D721Med (cell line): Measurements from ENCODE around the gene PTGER3.

Experiments
- DNase-seq: peaks from one replicate; pipeline ENCODE4 v3.0.0; 2011; ENCODE audit warnings: low spot score; ENCODE audit not compliant: insufficient read length
- FAIRE-seq: peaks from 2 replicates; lab custom pipeline; 2011; peaks lifted over from hg19 to GRCh38; lab: Jason Lieb, UNC
- CTCF ChIP-seq: IDR thresholded peaks from 2 replicates; pipeline ENCODE4 v1.5.1; 2012; ENCODE audit warnings: mild to moderate bottlenecking, control low read depth; ENCODE audit not compliant: insufficient read depth; ENCODE audit errors: missing control alignments

The PTGER3 gene

DNA sequence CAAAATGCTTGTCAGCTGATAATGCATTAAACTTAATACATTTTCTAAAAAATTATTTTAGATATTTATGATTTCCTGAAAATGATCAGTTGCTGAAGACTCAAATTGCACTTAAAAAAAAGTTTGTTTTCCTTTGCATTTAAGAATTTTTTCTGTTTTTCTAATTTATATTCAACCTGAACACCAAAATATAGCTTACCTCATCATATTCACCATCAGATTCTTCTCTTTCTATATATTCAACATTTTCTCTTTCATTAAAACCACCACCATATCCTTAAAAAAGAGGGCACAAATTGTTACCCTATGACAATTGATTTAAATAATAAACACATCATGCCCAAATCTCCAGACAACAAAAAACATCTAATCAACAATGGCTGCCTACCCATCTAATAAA lies 24.7 kb upstream of the PTGER3 start:
- DNase-seq: no peak
- no peak for TF ChIP-seq CTCF
- no peak for FAIRE-seq

DNA sequence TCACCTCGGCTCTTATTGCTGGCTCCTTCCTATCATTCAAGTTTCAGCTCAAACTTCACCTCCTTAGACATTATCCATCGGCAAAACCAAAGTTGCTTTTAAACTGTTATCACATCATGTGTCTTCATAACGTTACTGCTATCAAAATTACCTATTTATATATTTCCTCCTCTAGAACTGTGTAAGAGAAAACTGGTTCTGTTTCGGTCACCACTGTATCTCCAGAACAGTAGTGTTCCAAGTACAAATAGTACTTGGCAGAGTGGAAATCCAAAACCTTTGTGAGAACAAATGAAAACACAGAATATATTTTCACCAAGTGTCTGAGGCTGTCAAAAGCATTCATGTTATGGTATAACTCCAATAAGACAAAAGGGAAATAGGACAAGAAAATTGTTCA lies 24.1 kb upstream of the PTGER3 start:
- FAIRE-seq: no peak
- no peak for DNase-seq
- no peak for TF ChIP-seq CTCF

DNA sequence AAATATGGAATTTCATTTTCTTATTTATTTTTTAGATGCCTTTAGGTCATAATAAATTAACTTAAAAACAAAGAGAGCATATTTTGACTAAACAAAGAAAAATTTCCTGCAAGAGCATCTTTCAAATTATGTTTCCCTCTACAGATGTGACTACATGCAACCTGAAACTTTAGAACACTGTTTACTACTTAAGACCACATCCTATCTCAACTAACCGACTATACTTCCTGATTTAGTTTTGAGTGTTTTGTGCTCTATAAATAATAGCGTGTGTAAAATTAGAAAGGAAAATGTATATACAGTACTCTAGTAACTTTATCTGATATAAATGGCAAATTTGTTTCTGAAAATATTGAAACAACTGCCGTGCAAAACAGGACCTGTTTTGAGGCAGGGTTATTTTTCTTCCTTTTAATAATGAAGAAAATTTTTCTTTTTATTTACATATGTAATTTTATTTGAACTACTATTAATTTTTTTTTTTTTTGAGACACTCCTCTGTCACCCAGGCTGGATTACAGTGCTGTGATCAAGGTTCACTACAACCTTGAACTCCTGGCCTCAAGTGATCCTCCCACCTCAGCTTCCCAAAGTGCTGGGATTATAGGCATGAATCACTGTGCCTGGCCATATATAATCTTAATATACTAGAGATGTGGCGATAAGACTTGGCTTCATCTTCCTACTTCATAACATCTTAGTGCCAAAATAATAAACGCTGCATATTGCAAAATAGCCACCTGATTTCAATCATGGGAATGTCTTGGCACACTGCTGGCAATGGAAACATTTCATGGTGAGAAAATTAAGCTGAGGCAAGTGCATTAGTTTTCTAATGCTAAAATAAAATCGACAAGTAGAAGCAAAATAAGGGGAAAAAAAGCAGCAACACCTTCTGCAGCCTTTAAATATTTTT lies 21.0 kb upstream of the PTGER3 start:
- no peak for DNase-seq
- FAIRE-seq: no peak
- no peak for TF ChIP-seq CTCF

- TF ChIP-seq CTCF: no peak
- no peak for DNase-seq
- no peak for FAIRE-seq
These were observed 7.2 kb upstream of the PTGER3 start for GRCh38 chr1:71054791-71055190.

- no peak for TF ChIP-seq CTCF
- DNase-seq (no peak), FAIRE-seq (no peak)
These were observed 6.7 kb upstream of the PTGER3 start for GRCh38 chr1:71054281-71054731.

- DNase-seq (no peak), FAIRE-seq (no peak)
- TF ChIP-seq CTCF: no peak
These were observed 6.1 kb upstream of the PTGER3 start for GRCh38 chr1:71053758-71054157.

GRCh38 chr1:71053146-71053545 lies 5.5 kb upstream of the PTGER3 start:
- no peak for DNase-seq
- no peak for TF ChIP-seq CTCF
- FAIRE-seq: no peak
